GM12878 (cell line): ENCODE data around the gene ANKMY1. TPM values are rescaled to one million over a fixed set of nuclear protein-coding genes. Genes with fewer than 3 reads are reported as not detected.
A peak's percentile ranks its signal among the peaks of the same experiment; 100 is the strongest.

Source experiments
- ATAC-seq: fragments of 200-7000 bp; cut with Tn5 transposase; 3 replicates; pipeline ENCODE4 v1.9.1; 2020; ENCODE audit warnings: mild to moderate bottlenecking, moderate library complexity
- BruUV-seq: library from RNA; stranded (reverse); fragments of 400-500 nt; replicated peaks from 2 replicates; lab custom pipeline; 2021; lab: Mats Ljungman, UMichigan
- CTCF ChIA-PET: fragments of 300-600 bp; sonication (Branson Sonifier 250); formaldehyde crosslinking; extraction: SDS; loops from one replicate; lab custom pipeline; 2021; ENCODE audit warnings: inconsistent platforms; lab: Yijun Ruan, JAX
- POLR2A ChIA-PET: fragments of 350-600 bp; formaldehyde crosslinking; extraction: SDS; loops from one replicate; lab custom pipeline; 2021; ENCODE audit warnings: inconsistent platforms; lab: Charles Lee
- RAD21 ChIA-PET: fragments of 300-600 bp; sonication (Branson Sonifier 250); formaldehyde crosslinking; loops from one replicate; lab custom pipeline; 2023; ENCODE audit warnings: antibody characterized with exemption; ENCODE audit not compliant: unreplicated experiment; lab: Charles Lee
- SMC1A ChIA-PET: fragments of 300-600 bp; sonication (Branson Sonifier 250); formaldehyde crosslinking; loops from one replicate; lab custom pipeline; 2023; ENCODE audit not compliant: unreplicated experiment, uncharacterized antibody; lab: Charles Lee
- DNase-seq: peaks from one replicate; pipeline ENCODE4 v3.0.0-alpha.2; 2011; ENCODE audit warnings: low read depth, low spot score
- FAIRE-seq: peaks from 3 replicates; lab custom pipeline; 2011; peaks lifted over from hg19 to GRCh38; lab: Jason Lieb, UNC
- H2AFZ ChIP-seq: 2 replicates; pipeline ENCODE4 v1.6.0; 2011; ENCODE audit warnings: low read depth, low read length, control low read depth; ENCODE audit not compliant: control insufficient read depth
- H3K27ac ChIP-seq: 2 replicates; pipeline ENCODE4 v1.5.1; 2011; ENCODE audit warnings: control low read depth; ENCODE audit not compliant: control insufficient read depth, insufficient read depth
- H3K27me3 ChIP-seq, 2 experiments: replicated peaks in 1 of 2; 2 replicates each; pipeline versions ENCODE4 v1.6.0 to v1.6.1; 2011; ENCODE audit warnings: low read length in 1 of 2; ENCODE audit not compliant: control insufficient read depth in 2 of 2, insufficient read depth in 2 of 2
- H3K36me3 ChIP-seq, 2 experiments: 2 replicates each; pipeline ENCODE4 v1.5.1; 2011; ENCODE audit warnings: low read length in 1 of 2; ENCODE audit not compliant: control insufficient read depth in 2 of 2, insufficient read depth in 2 of 2
- H3K4me1 ChIP-seq: 2 replicates; pipeline ENCODE4 v1.6.1; 2011; ENCODE audit warnings: mild to moderate bottlenecking, low read length, moderate library complexity, mixed read lengths; ENCODE audit not compliant: control insufficient read depth, insufficient read depth
- H3K4me2 ChIP-seq: 2 replicates; pipeline ENCODE4 v1.6.0; 2011; ENCODE audit warnings: control low read depth; ENCODE audit not compliant: control insufficient read depth, insufficient read depth
- H3K4me3 ChIP-seq: fragments of 200-600 bp; sonication (generic); 2 replicates; pipeline ENCODE4 v1.5.1; 2016
- H3K79me2 ChIP-seq: 2 replicates; pipeline ENCODE4 v1.6.0; 2011; ENCODE audit warnings: low read length; ENCODE audit not compliant: control insufficient read depth, insufficient read depth
- H3K9ac ChIP-seq: 2 replicates; pipeline ENCODE4 v1.8.0; 2011; ENCODE audit warnings: low read length, control low read depth, mixed read lengths; ENCODE audit not compliant: control insufficient read depth, insufficient read depth
- H3K9me3 ChIP-seq: replicated peaks from 3 replicates; pipeline ENCODE4 v1.5.1; 2011; ENCODE audit warnings: mild to moderate bottlenecking, low read length; ENCODE audit not compliant: control insufficient read depth, insufficient read depth
- H4K20me1 ChIP-seq: 2 replicates; pipeline ENCODE4 v1.6.0; 2011; ENCODE audit not compliant: control insufficient read depth, insufficient read depth
- CBX3 ChIP-seq: fragments of 200-600 bp; sonication (generic); IDR thresholded peaks from 2 replicates; pipeline ENCODE4 v1.6.1; 2016; ENCODE audit warnings: low read depth, borderline replicate concordance
- CHD1 ChIP-seq: IDR thresholded peaks from 2 replicates; pipeline ENCODE4 v1.6.1; 2012; ENCODE audit warnings: low read depth, low read length, improper control_type of control experiment
- CHD2 ChIP-seq: IDR thresholded peaks from 2 replicates; pipeline ENCODE4 v1.6.1; 2011; ENCODE audit warnings: low read depth, low read length, improper control_type of control experiment, borderline replicate concordance
- E2F8 ChIP-seq: fragments of 450-650 bp; IDR thresholded peaks from 2 replicates; pipeline ENCODE4 v1.6.1; 2018; ENCODE audit warnings: mild to moderate bottlenecking, low read depth, moderate library complexity; ENCODE audit not compliant: partially characterized antibody
- IRF5 ChIP-seq: fragments of 450-650 bp; IDR thresholded peaks from 2 replicates; pipeline ENCODE4 v1.6.1; 2017; ENCODE audit warnings: borderline replicate concordance
- KAT2A ChIP-seq: conservative IDR thresholded peaks from 2 replicates; pipeline ENCODE4 v1.6.1; 2011; ENCODE audit warnings: low read depth, low read length; ENCODE audit not compliant: control insufficient read depth
- MYC ChIP-seq: IDR thresholded peaks from 2 replicates; pipeline ENCODE4 v1.6.1; 2011; ENCODE audit warnings: mild to moderate bottlenecking, low read length, moderate library complexity, inconsistent platforms; ENCODE audit not compliant: insufficient read depth, insufficient replicate concordance, insufficient read length, severe bottlenecking
- NFYB ChIP-seq: IDR thresholded peaks from 2 replicates; pipeline ENCODE4 v1.6.1; 2011; ENCODE audit warnings: low read depth, mild to moderate bottlenecking, low read length, improper control_type of control experiment, moderate library complexity; ENCODE audit not compliant: insufficient read depth
- PBX3 ChIP-seq: IDR thresholded peaks from 2 replicates; pipeline ENCODE4 v1.6.1; 2011; ENCODE audit warnings: mild to moderate bottlenecking, low read depth, low read length, moderate library complexity; ENCODE audit not compliant: insufficient replicate concordance
- PML ChIP-seq: IDR thresholded peaks from 2 replicates; pipeline ENCODE4 v1.6.1; 2012; ENCODE audit warnings: low read length, inconsistent platforms
- SMC3 ChIP-seq: IDR thresholded peaks from 2 replicates; pipeline ENCODE4 v1.6.1; 2011; ENCODE audit warnings: low read length, improper control_type of control experiment, borderline replicate concordance
- SREBF1 ChIP-seq: IDR thresholded peaks from 2 replicates; pipeline ENCODE4 v1.6.1; 2012; ENCODE audit warnings: mild to moderate bottlenecking, low read length
- STAT1 ChIP-seq: fragments of 450-650 bp; conservative IDR thresholded peaks from 2 replicates; pipeline ENCODE4 v1.6.1; 2014; ENCODE audit warnings: antibody characterized with exemption, mild to moderate bottlenecking
- TAF1 ChIP-seq: IDR thresholded peaks from 2 replicates; pipeline ENCODE4 v1.6.1; 2011; ENCODE audit warnings: mild to moderate bottlenecking, low read depth, low read length, borderline replicate concordance
- TARDBP ChIP-seq: IDR thresholded peaks from 2 replicates; pipeline ENCODE4 v1.6.1; 2016; ENCODE audit warnings: borderline replicate concordance
- TCF12 ChIP-seq: IDR thresholded peaks from 2 replicates; pipeline ENCODE4 v1.6.1; 2011; ENCODE audit warnings: low read depth, mild to moderate bottlenecking, low read length
- TCF3 ChIP-seq: IDR thresholded peaks from 2 replicates; pipeline ENCODE4 v1.6.1; 2012; ENCODE audit warnings: low read depth, mild to moderate bottlenecking, low read length, borderline replicate concordance; ENCODE audit not compliant: insufficient read depth
- WGBS: methylation state at CpG from one replicate; pipeline ENCODE4 v1.1.6; 2016; ENCODE audit warnings: low lambda C conversion rate; ENCODE audit not compliant: insufficient replicate concordance, insufficient coverage; ENCODE audit errors: missing lambda C conversion rate; 5-methylcytosine and 5-hydroxymethylcytosine counted together
- in situ Hi-C: fragments of 300-500 bp; cut with MboI; formaldehyde crosslinking; loops from 9 replicates; pipeline ENCODE4 v1.14.3; 2018; ENCODE audit warnings: mixed read lengths
- intact Hi-C: fragments of 100-400 bp; cut with micrococcal nuclease; formaldehyde crosslinking; loops from one replicate; pipeline ENCODE4 v1.14.2; 2022; ENCODE audit not compliant: unreplicated experiment
- polyA plus RNA-seq, 11 experiments: library from polyadenylated mRNA; depleted of rRNA in 4 of 11; unstranded in 6 of 11; stranded (reverse) in 5 of 11; fragments of >200 nt; fragmentation: Nextera tagmentation in 4 of 11; fragmentation: Illumina TruSeq in 1 of 11; extraction: Ambion mirVana in 4 of 11; extraction: Trizol in 1 of 11; gene quantifications; 1 replicate in 1 of 11; 2 replicates in 10 of 11; pipeline versions ENCODE4 v1.2.1 to v1.2.3, GENCODE V29; 2011 to 2016; ENCODE audit warnings: inconsistent platforms in 2 of 11, missing spikeins in 2 of 11, low read depth in 1 of 11
- total RNA-seq, 4 experiments: library from RNA; depleted of rRNA in 3 of 4; stranded (reverse); fragments of >200 nt in 3 of 4; fragmentation: Illumina TruSeq in 1 of 4; extraction: Trizol in 1 of 4; gene quantifications; 2 replicates each; pipeline versions ENCODE4 v1.2.1 to v1.2.3, GENCODE V29; 2013 to 2021

The ANKMY1 gene
- total and polyA plus RNA-seq, 10 of the 15 experiments (the other 5 are each of a cell fraction or from before 2014, with no cell fraction given) = 1.1 to 15.3 (median 11.1) TPM

GRCh38 chr2:240588669-240589068 lies 30.9 kb upstream of the ANKMY1 start (continued):
- TF ChIP-seq TCF3 (no peak), TARDBP (no peak), CHD1 (no peak), KAT2A (no peak), SMC3 (no peak), TAF1 (no peak), SREBF1 (no peak)

- peak overlapping the region; percentile 84 for H3K9ac ChIP-seq
- H3K4me3 ChIP-seq = peak overlapping the region; percentile 95
- H4K20me1 ChIP-seq = no peaks in the 10 kb centered on the region; the same call in 1 of the 2 replicates
- H3K4me1 ChIP-seq = peaks cover 32% of the 10 kb centered on the region
- intact Hi-C loops (no loop called here), in situ Hi-C loops (no loop called here)
- peak overlapping the region; percentile 56 for H3K4me2 ChIP-seq
- FAIRE-seq (no peak), DNase-seq (no peak), ATAC-seq (no peak)
- H3K27ac ChIP-seq = no peak overlapping the region
- SMC1A ChIA-PET = interaction anchor here (0.6 to 6.4 kb wide), 3 partner anchors 26 to 653 kb away, joined by 3 to 124 read pairs (median 13); partner anchors contain the start of genes ANKMY1 and DUSP28
- H2AFZ ChIP-seq = no peak overlapping the region
- RAD21 ChIA-PET = interaction anchor here (2.4 to 10.9 kb wide), 4 partner anchors 19 to 74 kb away, joined by 7 to 206 read pairs (median 30); partner anchors contain the start of genes ANKMY1, DUSP28 and RNPEPL1
- TSS peak; percentile 72 for BruUV-seq
- CTCF ChIA-PET = interaction anchor here (1.5 to 11.9 kb wide), 5 partner anchors 8 to 74 kb away, joined by 6 to 196 read pairs (median 25); partner anchors contain the start of genes ANKMY1 and DUSP28
- 93% methylated on average over 10 of the region's 10 CpGs for WGBS
- H3K9me3 ChIP-seq = no peaks in the 10 kb centered on the region; the same call in 2 of the 3 replicates
- peaks cover 2 to 5% of the 10 kb centered on the region in 2 experiments; a peak in 3 of 4 replicates for H3K36me3 ChIP-seq
- POLR2A ChIA-PET = interaction anchor here (3.0 to 6.7 kb wide), 2 partner anchors 24 to 74 kb away, joined by 9 to 233 read pairs; partner anchors contain the start of gene DUSP28
- peaks cover 46% of the 10 kb centered on the region for H3K79me2 ChIP-seq
- H3K27me3 ChIP-seq = no peaks in the 10 kb centered on the region
- no peak for TF ChIP-seq PML
- TF ChIP-seq TAF1 = no peak
- TF ChIP-seq MYC = no peak
- TF ChIP-seq NFYB = no peak
- TF ChIP-seq STAT1 = no peak
- TF ChIP-seq IRF5 = no peak
- no peak for TF ChIP-seq E2F8
- no peak for TF ChIP-seq CBX3
- TF ChIP-seq PBX3 = no peak
- TF ChIP-seq CHD2 = no peak
- no peak for TF ChIP-seq TCF12
Observed at GRCh38 chr2:240588006-240588655, 30.3 kb upstream of the ANKMY1 start.
